ENCODE data around the gene TSPAN2.

Gene TSPAN2

GRCh38 chr1:115073298-115074087 lies 15.8 kb downstream of the TSPAN2 start:
- DNase-seq: no peak

DNA sequence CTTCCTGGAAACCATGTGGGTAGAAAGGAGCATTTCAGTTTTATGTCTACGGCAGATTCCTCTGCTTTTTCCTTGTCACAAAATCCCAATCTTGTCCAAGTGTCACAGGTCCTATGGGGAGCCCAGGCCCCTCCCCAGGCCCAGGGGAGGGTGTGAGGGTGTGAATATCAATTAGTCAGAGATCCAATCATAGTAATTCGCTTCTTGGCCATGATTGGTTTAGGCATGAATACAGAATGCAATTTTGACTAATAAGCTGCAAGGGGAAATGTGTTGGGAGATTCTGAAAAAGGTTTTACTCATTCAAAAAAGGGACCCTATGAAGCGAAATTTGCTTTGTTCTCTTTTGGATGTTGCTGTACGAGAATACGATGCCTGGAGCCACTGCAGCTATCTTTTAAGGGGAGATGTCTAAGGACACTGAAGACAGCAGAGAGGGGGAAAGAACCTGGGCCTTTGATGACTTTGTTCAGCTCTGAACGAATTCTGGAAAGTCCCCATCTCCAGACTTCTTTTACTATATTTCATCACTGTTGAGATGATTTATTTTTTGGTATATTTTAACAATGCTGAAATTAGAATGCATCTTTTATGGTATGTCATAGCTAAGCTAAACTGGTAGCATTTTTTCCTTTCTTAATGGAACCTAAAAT lies 18.2 kb downstream of the TSPAN2 start:
- no peak for DNase-seq

GRCh38 chr1:115069659-115070308 lies 19.5 kb downstream of the TSPAN2 start:
- no peak for DNase-seq

DNA sequence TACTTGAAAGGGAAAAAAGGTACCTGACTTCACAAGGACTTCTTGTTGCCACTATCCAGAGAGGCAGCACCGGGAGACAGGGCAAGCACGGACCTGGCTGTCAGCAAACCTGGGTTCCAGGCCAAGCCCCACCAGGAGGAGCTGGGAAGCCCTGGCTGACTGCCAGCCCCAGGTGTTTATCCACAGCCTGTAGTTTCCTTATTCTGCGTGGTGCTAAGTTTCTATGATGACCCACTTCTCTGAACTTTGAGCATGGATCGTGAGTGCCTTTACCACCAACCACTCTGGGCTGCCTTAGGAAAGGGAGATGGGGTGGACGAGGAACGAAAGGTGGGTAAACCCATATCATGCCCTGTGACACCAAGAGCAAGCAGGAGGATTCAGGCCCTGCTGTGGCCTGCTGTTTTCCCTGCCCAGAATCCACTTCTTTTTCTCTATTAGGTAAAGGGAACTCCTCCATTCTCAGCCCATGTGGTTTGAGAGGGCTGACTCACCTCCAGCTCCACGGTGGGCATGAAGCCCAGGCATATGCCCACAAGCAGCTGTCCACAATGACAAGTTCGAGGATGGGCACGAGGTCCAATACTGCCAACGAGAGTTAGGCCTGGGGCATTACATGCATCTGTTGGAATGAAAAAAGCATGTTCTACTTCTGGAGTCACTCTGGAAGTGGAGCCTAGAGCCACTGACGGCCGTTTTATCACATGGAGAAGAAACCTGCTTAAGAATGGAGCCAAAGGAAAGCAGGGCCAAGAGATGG lies 20.3 kb downstream of the TSPAN2 start:
- DNase-seq: no peak

GRCh38 chr1:115067161-115067859 lies 22.0 kb downstream of the TSPAN2 start:
- no peak for DNase-seq

- DNase-seq: no peak
Observed at GRCh38 chr1:115065021-115065420, 24.3 kb downstream of the TSPAN2 start.

DNA sequence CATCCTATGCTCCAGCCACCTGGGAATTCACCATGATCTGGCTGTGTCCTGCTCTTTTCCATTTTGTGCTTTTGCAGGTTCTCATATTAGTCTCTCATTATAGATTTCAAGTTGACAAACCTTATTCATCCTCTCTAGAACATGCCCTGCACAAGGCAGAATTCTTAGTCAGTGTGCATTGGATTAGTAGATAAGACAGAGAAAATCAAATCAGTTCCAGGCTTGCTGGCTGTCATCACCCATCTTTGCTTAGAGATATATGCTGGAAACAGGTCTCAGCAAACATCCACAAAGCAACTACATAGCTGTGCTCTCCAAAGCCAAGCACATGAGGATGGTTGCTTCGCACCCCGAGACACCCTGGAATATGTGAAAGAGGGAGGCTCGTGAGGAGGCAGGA lies 24.8 kb downstream of the TSPAN2 start:
- DNase-seq: no peak

DNA sequence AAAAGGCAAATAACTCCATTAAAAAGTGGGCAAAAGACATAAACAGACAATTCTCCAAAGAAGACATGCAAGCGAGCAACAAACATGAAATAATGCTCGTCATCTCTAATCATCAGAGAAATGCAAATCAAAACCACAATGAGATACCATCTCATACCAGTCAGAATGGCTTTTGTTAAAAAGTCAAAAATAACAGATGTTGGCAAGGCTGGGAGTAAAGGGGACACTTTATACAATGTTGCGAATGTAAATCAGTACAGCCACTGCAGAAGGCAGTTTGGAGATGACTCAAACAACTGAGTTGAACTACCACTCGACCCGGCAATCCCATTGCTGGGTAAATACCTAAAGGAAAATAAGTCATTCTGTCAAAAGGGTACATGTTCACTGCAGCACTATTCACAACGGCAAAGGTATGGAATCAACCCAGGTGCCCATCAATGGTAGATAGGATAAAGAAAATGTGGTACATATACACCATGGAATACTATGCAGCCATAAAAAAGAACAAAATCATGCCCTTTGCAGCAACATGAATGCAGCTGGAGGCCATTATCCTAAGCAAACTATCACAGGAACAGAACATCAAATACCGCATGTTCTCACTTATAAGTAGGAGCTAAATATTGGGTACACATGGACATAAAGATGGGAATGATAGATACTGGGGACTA lies 25.9 kb downstream of the TSPAN2 start:
- DNase-seq: peak in 1 of 2 experiments; percentile 25

DNA sequence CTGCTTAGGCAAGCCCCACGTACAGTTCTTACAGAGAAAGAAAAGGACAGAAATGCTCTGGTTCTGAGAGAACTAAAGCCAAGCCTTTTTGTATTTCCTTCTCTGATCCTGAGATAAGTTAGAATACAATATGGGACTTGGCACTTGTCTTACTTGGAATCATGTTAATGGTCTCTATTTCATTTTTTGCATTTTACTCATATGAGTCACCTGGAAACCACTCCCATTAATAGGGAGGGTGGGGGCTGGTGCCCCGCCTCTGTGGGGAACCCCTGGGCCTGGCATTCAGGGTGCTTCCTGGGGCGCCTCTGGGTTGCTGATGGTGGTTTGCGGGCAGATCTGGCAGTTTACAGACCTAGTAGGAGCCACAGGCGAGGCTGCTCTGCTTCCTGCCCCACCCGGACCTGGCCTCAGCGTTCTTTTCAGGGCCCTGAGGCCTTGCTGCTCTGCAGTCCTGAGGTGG lies 26.7 kb downstream of the TSPAN2 start:
- peak; percentile 66 to 90 for DNase-seq

GRCh38 chr1:115060501-115060900 lies 28.8 kb downstream of the TSPAN2 start:
- no peak for DNase-seq

DNA sequence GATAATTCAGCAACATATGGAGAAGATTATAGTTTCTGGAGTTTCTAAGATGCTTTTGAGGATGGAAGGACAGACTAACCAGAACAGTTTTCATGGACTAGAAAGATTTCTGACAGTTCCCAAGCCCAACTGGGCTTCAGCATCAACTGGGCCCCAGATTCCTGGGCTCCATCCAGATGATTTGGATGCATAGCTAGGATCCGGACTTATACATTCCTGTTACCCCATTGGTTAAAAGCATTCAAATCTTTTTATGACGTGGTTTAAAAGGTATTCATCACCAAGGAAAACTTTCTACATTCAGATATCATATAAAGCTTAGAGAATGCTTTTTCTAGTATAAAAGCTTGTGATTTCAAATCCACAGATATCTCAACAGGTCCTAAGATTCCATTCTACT lies 30.0 kb downstream of the TSPAN2 start:
- no peak for DNase-seq

DNA sequence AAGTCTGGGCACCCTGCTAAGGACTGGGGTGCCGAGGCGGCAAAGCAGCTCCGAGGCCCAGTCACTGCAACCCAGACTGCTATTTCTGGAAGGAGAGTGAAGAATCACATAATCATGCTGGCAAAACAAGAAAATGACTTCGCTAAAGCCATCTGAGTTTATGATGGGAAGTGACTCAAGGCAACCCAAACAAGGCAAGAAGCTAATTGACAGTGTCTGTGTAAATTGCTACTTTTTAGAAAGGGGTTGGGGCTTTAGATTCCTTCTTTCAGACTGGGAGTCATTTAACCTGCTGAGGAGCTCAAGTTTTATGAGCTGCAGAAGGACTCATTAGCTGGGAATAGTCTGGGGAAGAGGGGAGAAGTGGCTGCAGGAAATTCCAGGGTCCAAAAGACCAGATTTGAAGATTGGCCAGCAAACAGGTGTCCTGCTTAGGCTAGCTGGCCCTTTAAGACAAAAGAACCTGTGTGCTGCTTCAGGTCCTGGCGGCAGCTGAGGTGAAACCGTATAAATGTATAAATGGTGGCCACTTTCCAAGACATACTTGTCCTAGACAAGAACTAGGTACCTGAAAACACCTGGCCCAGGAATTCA lies 31.5 kb downstream of the TSPAN2 start:
- no peak for DNase-seq

DNA sequence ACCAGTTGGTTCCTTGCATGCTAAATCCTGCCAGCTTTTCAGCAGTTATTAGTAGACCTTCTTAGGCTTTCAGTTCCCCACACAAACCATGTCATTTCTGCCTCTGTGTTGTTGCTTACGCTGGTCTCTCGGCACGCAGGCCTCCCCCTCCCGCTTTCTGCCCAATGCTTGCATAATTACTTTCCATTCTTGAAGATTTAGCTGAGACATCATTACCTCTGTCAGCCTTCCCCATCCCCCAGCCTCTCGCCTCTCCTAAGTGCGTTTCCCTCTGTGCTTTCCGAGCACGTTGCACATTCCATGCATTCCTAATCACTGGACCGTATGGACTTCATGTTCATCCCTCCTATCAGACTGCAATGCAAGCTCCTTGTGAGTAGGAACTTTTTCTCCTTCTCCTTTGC lies 32.9 kb downstream of the TSPAN2 start:
- no peak for DNase-seq

GRCh38 chr1:115052454-115053083 lies 36.7 kb downstream of the TSPAN2 start:
- peak; percentile 31 to 47 for DNase-seq

GRCh38 chr1:115051850-115052249 lies 37.5 kb downstream of the TSPAN2 start:
- no peak for DNase-seq

DNA sequence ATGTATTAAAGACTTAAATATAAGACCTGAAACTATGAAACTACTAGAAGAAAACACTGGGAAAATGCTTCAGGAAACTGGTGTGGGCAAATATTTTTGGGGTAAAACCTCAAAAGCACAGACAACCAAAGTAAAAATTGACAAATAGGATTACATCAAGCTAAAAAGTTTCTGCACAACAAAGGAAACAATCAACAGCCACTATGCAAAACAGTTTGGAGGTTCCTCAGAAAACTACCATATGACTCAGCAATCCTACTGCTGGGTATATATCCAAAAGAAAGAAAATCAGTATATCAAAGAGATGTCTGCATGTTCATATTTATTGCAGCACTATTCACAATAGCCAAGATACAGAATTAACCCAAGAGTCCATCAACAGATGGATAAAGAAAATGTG lies 42.6 kb downstream of the TSPAN2 start:
- no peak for DNase-seq

GRCh38 chr1:115041654-115042053 lies 47.6 kb downstream of the TSPAN2 start:
- no peak for DNase-seq

DNA sequence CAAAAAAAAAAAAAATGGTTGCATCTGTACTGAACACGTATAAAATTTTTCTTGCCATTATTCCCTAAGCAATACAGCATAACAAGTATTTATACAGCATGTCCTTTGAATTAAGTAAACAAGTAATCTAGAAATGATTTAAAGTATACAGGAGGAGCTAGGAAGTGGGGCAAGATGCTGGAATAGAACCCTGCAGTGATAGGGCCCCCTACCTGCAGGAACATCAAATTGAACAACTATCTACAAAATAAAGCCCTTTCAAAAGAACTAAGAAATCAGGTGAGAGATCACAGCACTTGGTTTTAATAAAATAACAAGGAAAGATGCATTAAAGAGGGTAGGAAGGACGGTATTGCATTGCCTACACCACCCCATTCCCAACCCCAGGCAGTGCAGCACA lies 48.8 kb downstream of the TSPAN2 start:
- DNase-seq: no peak

DNA sequence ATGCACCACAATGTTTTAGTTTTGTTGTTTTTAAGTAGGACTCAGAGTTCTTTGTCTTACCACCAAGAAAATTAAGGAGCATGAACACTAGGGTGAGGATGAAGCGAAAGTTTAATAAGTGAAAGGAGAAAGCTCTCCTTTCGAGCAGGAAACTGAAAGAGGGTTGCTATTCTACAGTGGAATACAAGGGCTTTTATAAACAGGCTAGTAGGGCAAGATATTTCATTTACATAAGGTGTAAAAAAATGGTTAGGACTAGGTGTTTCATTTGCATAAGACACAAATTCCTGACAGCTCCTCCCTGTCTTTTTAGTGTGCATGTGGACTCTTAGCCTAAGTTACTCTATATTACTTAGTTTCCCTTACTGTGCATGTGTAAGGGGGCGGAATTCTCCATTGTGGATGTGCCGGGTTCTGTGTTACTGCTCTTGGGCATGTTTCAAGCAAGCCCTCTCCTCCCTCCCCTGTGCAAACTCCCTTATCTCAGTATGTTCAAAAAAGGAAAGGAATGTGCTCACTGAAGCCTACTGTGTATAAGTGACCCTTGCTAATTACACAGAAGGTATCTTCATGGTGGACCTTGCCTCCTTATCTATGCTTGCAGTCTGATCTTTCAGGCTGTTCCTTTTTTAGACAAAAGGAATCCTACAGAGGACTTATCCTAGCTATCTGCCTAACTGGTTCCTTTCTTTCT lies 52.3 kb downstream of the TSPAN2 start:
- DNase-seq: no peak

- no peak for DNase-seq
Observed at GRCh38 chr1:115035652-115036051, 53.7 kb downstream of the TSPAN2 start.
